Esophagus squamous epithelium (tissue), 5 donors: Measurements from ENCODE around the gene POLR1B. TPM values are rescaled to one million over a fixed set of nuclear protein-coding genes. Genes with fewer than 3 reads are reported as not detected.
"Not testable (repeated sequence)": the region's sequence is repeated elsewhere in the genome, so short reads cannot be mapped to it uniquely, and the experiment has no call there.

ENCODE experiments used
- DNase-seq: peaks from one replicate; lab custom pipeline; 2025; lab: John Stamatoyannopoulos, UW
- H3K27ac ChIP-seq, 4 donors: fragments of 200-600 bp; sonication (generic); one replicate each; pipeline ENCODE4 v1.5.1; 2016 to 2019; ENCODE audit warnings: mild to moderate bottlenecking in 1 of 4
- H3K27me3 ChIP-seq, 4 donors: fragments of 200-600 bp; sonication (generic); 1 replicate in 3 of 4; 2 replicates in 1 of 4; pipeline versions ENCODE4 v1.5.1 to v1.6.0; 2017 to 2021; ENCODE audit warnings: antibody characterized with exemption in 1 of 4
- H3K36me3 ChIP-seq, 3 donors: fragments of 200-600 bp; sonication (generic); one replicate each; pipeline ENCODE4 v1.5.1; 2016 to 2019
- H3K4me1 ChIP-seq, 3 donors: fragments of 200-600 bp; sonication (generic); one replicate each; pipeline ENCODE4 v1.5.1; 2017 to 2019
- H3K4me3 ChIP-seq, 4 donors: fragments of 200-600 bp; sonication (generic); 1 replicate in 3 of 4; 2 replicates in 1 of 4; pipeline ENCODE4 v1.5.1; 2016 to 2019; ENCODE audit warnings: mild to moderate bottlenecking in 2 of 4, moderate library complexity in 1 of 4
- H3K9me3 ChIP-seq, 3 donors: fragments of 200-600 bp; sonication (generic); one replicate each; pipeline ENCODE4 v1.5.1; 2016 to 2019
- CTCF ChIP-seq, 6 experiments: fragments of 450-650 bp in 4 of 6; fragments of 200-600 bp in 2 of 6; sonication (generic) in 2 of 6; IDR thresholded peaks; one replicate each; pipeline ENCODE4 v1.5.1; 2016 to 2019; ENCODE audit warnings: antibody characterized with exemption in 6 of 6, mild to moderate bottlenecking in 4 of 6, moderate library complexity in 4 of 6
- POLR2A ChIP-seq, 4 donors: fragments of 450-650 bp; IDR thresholded peaks; one replicate each; pipeline ENCODE4 v1.6.1; 2017; ENCODE audit warnings: antibody characterized with exemption in 4 of 4, mild to moderate bottlenecking in 4 of 4, moderate library complexity in 3 of 4
- WGBS, 2 donors: methylation state at CpG; one replicate each; pipeline ENCODE4 v1.1.5; 2018; 5-methylcytosine and 5-hydroxymethylcytosine counted together
- intact Hi-C: fragments of 100-400 bp; cut with DNase I; formaldehyde crosslinking; loops from one replicate; pipeline ENCODE4 v1.15.0; 2022
- total RNA-seq, 4 donors: library from RNA; depleted of rRNA; stranded (reverse); fragments of >200 nt; gene quantifications; one replicate each; pipeline ENCODE4 v1.1.0, GENCODE V29; 2016
- donor health status: DM: yes; HTN: yes; CAD: no.

POLR1B gene
- total RNA-seq, 4 donors from 2014 or later, result 16.7 to 31.3 (median 21.1) TPM

GRCh38 chr2:112541315-112542122 is 746 bp upstream of the POLR1B start:
- peak overlapping the region; percentile 58 to 93 (median 77) for H3K4me3 ChIP-seq
- WGBS, 2 donors, result 23 to 24% methylated on average over 25 to 27 of the region's 34 CpGs
- H3K9me3 ChIP-seq, result no peaks in the 10 kb centered on the region
- H3K27ac ChIP-seq, result peak overlapping the region; percentile 86 to 95 (median 94)
- peaks cover 16 to 36% (median 23%) of the 10 kb centered on the region in 3 donors for H3K4me1 ChIP-seq
- peak; percentile 46 for DNase-seq
- TF ChIP-seq POLR2A (IDR thresholded peaks at IDR 0.05) (peak in 2 of 4 donors; percentile 39 to 40), CTCF (IDR thresholded peaks at IDR 0.05) (no peak)
- H3K36me3 ChIP-seq, result peaks cover 0 to 8% (median 0%) of the 10 kb centered on the region in 3 donors
- no peaks in the 10 kb centered on the region for H3K27me3 ChIP-seq
- intact Hi-C loops, result no loop called here

- peaks cover 0 to 24% (median 6%) of the 10 kb centered on the region in 3 donors for H3K36me3 ChIP-seq
- TF ChIP-seq POLR2A (IDR thresholded peaks at IDR 0.05), result no peak
- TF ChIP-seq CTCF (IDR thresholded peaks at IDR 0.05), result no peak
- H3K9me3 ChIP-seq, result no peaks in the 10 kb centered on the region
- peak overlapping the region; percentile 58 to 93 (median 77) for H3K4me3 ChIP-seq
- peak overlapping the region; percentile 86 to 95 (median 94) for H3K27ac ChIP-seq
- H3K4me1 ChIP-seq, result peaks cover 16 to 36% (median 23%) of the 10 kb centered on the region in 3 donors
- intact Hi-C loops, result no loop called here
- H3K27me3 ChIP-seq, result no peaks in the 10 kb centered on the region
- no peak for DNase-seq
- WGBS, 2 donors, result 2 to 3% methylated on average over 18 of the region's 18 CpGs
Measured at GRCh38 chr2:112542984-112543661, 858 bp downstream of the POLR1B start.

GRCh38 chr2:112547333-112547732 is 5.1 kb downstream of the POLR1B start:
- no peak for TF ChIP-seq CTCF (IDR thresholded peaks at IDR 0.05)
- no peak for TF ChIP-seq POLR2A (IDR thresholded peaks at IDR 0.05)
- Histone ChIP-seq H3K4me1 (peaks cover 10 to 28% (median 17%) of the 10 kb centered on the region in 3 donors), H3K27me3 (no peaks in the 10 kb centered on the region), H3K9me3 (no peaks in the 10 kb centered on the region), H3K36me3 (peaks cover 0 to 66% (median 28%) of the 10 kb centered on the region in 3 donors), H3K27ac (no peak overlapping the region), H3K4me3 (no peak overlapping the region)
- intact Hi-C loops, result no loop called here
- no peak for DNase-seq
- WGBS, 2 donors, result 70 to 71% methylated on average over 4 of the region's 4 CpGs

GRCh38 chr2:112548980-112549379 is 6.7 kb downstream of the POLR1B start:
- H3K27me3 ChIP-seq, result no peaks in the 10 kb centered on the region
- H3K4me1 ChIP-seq, result peaks cover 0 to 14% (median 6%) of the 10 kb centered on the region in 3 donors
- no peaks in the 10 kb centered on the region for H3K9me3 ChIP-seq
- intact Hi-C loops, result no loop called here
- H3K36me3 ChIP-seq, result peaks cover 6 to 83% (median 36%) of the 10 kb centered on the region in 3 donors
- DNase-seq, result no peak
- H3K4me3 ChIP-seq, result no peak overlapping the region
- 98 to 100% methylated on average over 2 of the region's 2 CpGs for WGBS, 2 donors
- TF ChIP-seq POLR2A (IDR thresholded peaks at IDR 0.05), result no peak
- no peak for TF ChIP-seq CTCF (IDR thresholded peaks at IDR 0.05)
- no peak overlapping the region for H3K27ac ChIP-seq

GRCh38 chr2:112566104-112566503 is 23.8 kb downstream of the POLR1B start:
- H3K4me3 ChIP-seq, result no peak overlapping the region
- WGBS, 2 donors, result 69 to 71% methylated on average over 3 of the region's 3 CpGs
- peaks cover 4 to 100% (median 21%) of the 10 kb centered on the region in 3 donors for H3K36me3 ChIP-seq
- no peaks in the 10 kb centered on the region for H3K4me1 ChIP-seq
- intact Hi-C loops, result no loop called here
- H3K27ac ChIP-seq, result no peak overlapping the region
- H3K27me3 ChIP-seq, result no peaks in the 10 kb centered on the region
- no peaks in the 10 kb centered on the region for H3K9me3 ChIP-seq
- DNase-seq, result no peak
- no peak for TF ChIP-seq POLR2A (IDR thresholded peaks at IDR 0.05)
- no peak for TF ChIP-seq CTCF (IDR thresholded peaks at IDR 0.05)

GRCh38 chr2:112566508-112566907 is 24.2 kb downstream of the POLR1B start:
- WGBS, 2 donors, result 97% methylated on average over 5 of the region's 5 CpGs
- intact Hi-C loops, H3K4me1 ChIP-seq, H3K9me3 ChIP-seq, DNase-seq, H3K4me3 ChIP-seq, H3K27ac ChIP-seq, H3K27me3 ChIP-seq: not testable (repeated sequence)
- H3K36me3 ChIP-seq, result peaks cover 4 to 100% (median 21%) of the 10 kb centered on the region in 3 donors
